WI38 (cell line): Measurements from ENCODE around the gene ARFIP1.
"Not testable (repeated sequence)": the region's sequence is repeated elsewhere in the genome, so short reads cannot be mapped to it uniquely, and the experiment has no call there.

Experiments
- H3K4me3 ChIP-seq: 2 replicates; pipeline ENCODE4 v1.5.1; 2011; ENCODE audit warnings: low read depth, mild to moderate bottlenecking, control low read depth, low read length
- CTCF ChIP-seq: IDR thresholded peaks from 2 replicates; pipeline ENCODE4 v1.5.1; 2012; ENCODE audit warnings: low read depth, mild to moderate bottlenecking, control low read depth, low read length

The ARFIP1 gene

DNA sequence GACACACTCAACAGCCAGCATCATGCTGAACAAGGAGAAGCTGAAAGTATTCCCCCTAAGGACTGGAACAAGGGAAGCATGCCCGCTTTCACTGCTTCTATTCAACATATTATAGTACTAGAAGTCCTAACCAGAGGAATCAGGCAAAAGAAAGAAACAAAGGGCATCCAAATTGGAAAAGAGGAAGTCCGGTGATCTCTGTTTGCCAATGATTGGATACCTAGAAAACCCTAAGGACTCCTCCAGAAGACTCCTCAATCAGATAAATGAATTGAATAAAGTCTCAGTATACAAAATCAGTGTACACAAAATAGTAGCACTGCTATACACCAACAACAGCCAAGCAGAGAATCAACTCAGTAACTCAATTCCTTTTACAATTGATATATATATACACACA lies 44.8 kb downstream of the ARFIP1 start:
- no peak overlapping the region for H3K4me3 ChIP-seq
- TF ChIP-seq CTCF = no peak

DNA sequence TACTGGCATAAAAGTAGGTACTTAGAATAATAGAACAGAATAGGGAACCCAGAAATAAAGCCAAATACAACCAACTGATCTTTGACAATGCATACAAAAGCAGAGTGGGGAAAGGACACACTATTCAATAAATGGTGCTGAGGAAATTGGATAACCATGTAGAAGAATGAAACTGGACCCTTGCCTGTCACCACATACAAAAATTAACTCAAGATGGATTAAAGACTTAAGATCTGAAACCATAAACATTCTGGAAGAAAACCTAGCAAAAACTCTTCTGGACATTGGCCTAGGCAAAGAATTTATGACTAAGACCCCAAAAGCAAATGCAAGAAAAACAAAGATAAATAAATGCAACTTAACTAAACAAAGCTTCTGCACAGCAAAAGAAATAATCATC lies 45.6 kb downstream of the ARFIP1 start:
- no peak for TF ChIP-seq CTCF
- no peak overlapping the region for H3K4me3 ChIP-seq

GRCh38 chr4:152828122-152828521 lies 48.4 kb downstream of the ARFIP1 start:
- TF ChIP-seq CTCF = no peak
- no peak overlapping the region for H3K4me3 ChIP-seq

- H3K4me3 ChIP-seq = no peak overlapping the region
Measured at GRCh38 chr4:152831416-152831815, 51.7 kb downstream of the ARFIP1 start.

GRCh38 chr4:152836936-152837335 lies 57.2 kb downstream of the ARFIP1 start:
- TF ChIP-seq CTCF = no peak
- H3K4me3 ChIP-seq = no peak overlapping the region

More at GRCh38 chr4:152831416-152831815, 51.7 kb downstream of the ARFIP1 start:
- TF ChIP-seq CTCF = no peak

- H3K4me3 ChIP-seq = not testable (repeated sequence)
Measured at GRCh38 chr4:152839729-152840128, 60.0 kb downstream of the ARFIP1 start.

GRCh38 chr4:152843481-152844090 lies 63.8 kb downstream of the ARFIP1 start:
- no peak overlapping the region for H3K4me3 ChIP-seq
- no peak for TF ChIP-seq CTCF

GRCh38 chr4:152847376-152847775 lies 67.6 kb downstream of the ARFIP1 start:
- no peak overlapping the region for H3K4me3 ChIP-seq
- TF ChIP-seq CTCF = no peak
